HepG2 (cell line): ENCODE data around the gene AKR7A3. TPM values are rescaled to one million over a fixed set of nuclear protein-coding genes. Genes with fewer than 3 reads are reported as not detected.

Experiments used
- ARID5B ChIP-seq: IDR thresholded peaks from 2 replicates; pipeline ENCODE4 v1.4.0; 2020; ENCODE audit warnings: mild to moderate bottlenecking, missing genetic modification reagents
- ELF1 ChIP-seq: sonication (generic); formaldehyde crosslinking; IDR thresholded peaks from 2 replicates; pipeline ENCODE4 v1.4.0; 2020; ENCODE audit warnings: missing genetic modification reagents
- FOSL1 ChIP-seq: sonication (generic); formaldehyde crosslinking; IDR thresholded peaks from 2 replicates; pipeline ENCODE4 v1.9.0; 2021; ENCODE audit warnings: missing genetic modification reagents, borderline replicate concordance
- FOSL2 ChIP-seq: sonication (generic); formaldehyde crosslinking; IDR thresholded peaks from 2 replicates; pipeline ENCODE4 v1.4.0; 2020; ENCODE audit warnings: missing genetic modification reagents
- HMGXB4 ChIP-seq, 2 experiments: sonication (generic) in 1 of 2; formaldehyde crosslinking in 1 of 2; IDR thresholded peaks; 2 replicates each; pipeline versions ENCODE4 v1.4.0 to v1.6.1; 2018 to 2020; ENCODE audit warnings: missing genetic modification reagents in 2 of 2, borderline replicate concordance in 1 of 2, low read depth in 1 of 2, mild to moderate bottlenecking in 1 of 2, missing biosample characterization in 1 of 2
- HNF1B ChIP-seq: sonication (generic); formaldehyde crosslinking; IDR thresholded peaks from 2 replicates; pipeline ENCODE4 v1.5.1; 2020; ENCODE audit warnings: mild to moderate bottlenecking, moderate library complexity, missing genetic modification reagents
- ISL2 ChIP-seq: sonication (generic); formaldehyde crosslinking; IDR thresholded peaks from 2 replicates; pipeline ENCODE4 v1.5.0; 2020; ENCODE audit warnings: missing genetic modification reagents
- KLF12 ChIP-seq: sonication (generic); formaldehyde crosslinking; IDR thresholded peaks from 2 replicates; pipeline ENCODE4 v1.4.0; 2020; ENCODE audit warnings: missing genetic modification reagents, borderline replicate concordance
- MLX ChIP-seq: IDR thresholded peaks from 2 replicates; pipeline ENCODE4 v1.6.1; 2016
- NBN ChIP-seq: fragments of 450-650 bp; conservative IDR thresholded peaks from 2 replicates; pipeline ENCODE4 v1.6.1; 2017
- NFATC3 ChIP-seq: sonication (generic); formaldehyde crosslinking; IDR thresholded peaks from 2 replicates; pipeline ENCODE4 v1.5.1; 2020; ENCODE audit warnings: mild to moderate bottlenecking, missing genetic modification reagents
- NFE2L1 ChIP-seq: sonication (generic); formaldehyde crosslinking; IDR thresholded peaks from 2 replicates; pipeline ENCODE4 v1.4.0; 2020; ENCODE audit warnings: missing genetic modification reagents, mild to moderate bottlenecking, borderline replicate concordance
- NR2F1 ChIP-seq, 2 experiments: fragments of 450-650 bp in 1 of 2; formaldehyde crosslinking in 1 of 2; IDR thresholded peaks; 2 replicates each; pipeline versions ENCODE4 v1.5.0 to v1.6.1; 2016 to 2020; ENCODE audit warnings: mild to moderate bottlenecking in 1 of 2, missing compliant biosample characterization in 1 of 2, missing genetic modification reagents in 1 of 2, moderate library complexity in 1 of 2
- POGZ ChIP-seq: sonication (generic); formaldehyde crosslinking; IDR thresholded peaks from 2 replicates; pipeline ENCODE4 v1.4.0; 2020; ENCODE audit warnings: mild to moderate bottlenecking, missing genetic modification reagents
- POLR2G ChIP-seq: fragments of 200-400 bp; formaldehyde crosslinking; IDR thresholded peaks from 2 replicates; pipeline ENCODE4 v1.6.1; 2018; ENCODE audit warnings: mild to moderate bottlenecking, low read depth, low read length, moderate library complexity
- PRMT3 ChIP-seq: sonication (generic); formaldehyde crosslinking; IDR thresholded peaks from 2 replicates; pipeline ENCODE4 v1.8.1; 2022; ENCODE audit warnings: low read depth, mild to moderate bottlenecking, moderate library complexity, missing genetic modification reagents, borderline replicate concordance
- SNAPC2 ChIP-seq: sonication (generic); formaldehyde crosslinking; IDR thresholded peaks from 2 replicates; pipeline ENCODE4 v1.8.1; 2022; ENCODE audit warnings: mild to moderate bottlenecking, missing genetic modification reagents
- TRIM22 ChIP-seq: fragments of 450-650 bp; IDR thresholded peaks from 2 replicates; pipeline ENCODE4 v1.6.1; 2017
- ZNF577 ChIP-seq: sonication (generic); formaldehyde crosslinking; IDR thresholded peaks from 2 replicates; pipeline ENCODE4 v1.4.0; 2020; ENCODE audit warnings: mild to moderate bottlenecking, low read depth, missing genetic modification reagents, borderline replicate concordance
- polyA plus RNA-seq, 8 experiments: library from polyadenylated mRNA; depleted of rRNA in 3 of 8; stranded (reverse) in 7 of 8; unstranded in 1 of 8; fragments of >200 nt; fragmentation: Illumina TruSeq in 4 of 8; extraction: Trizol in 4 of 8; gene quantifications; 2 replicates each; pipeline versions ENCODE4 v1.2.1 to v1.2.3, GENCODE V29; 2011 to 2016; ENCODE audit warnings: low read depth in 4 of 8, missing spikeins in 1 of 8, mixed read lengths in 1 of 8; ENCODE audit not compliant: insufficient read depth in 1 of 8
- total RNA-seq, 5 experiments: library from RNA; depleted of rRNA; stranded (reverse); fragments of >200 nt; fragmentation: Illumina TruSeq; extraction: Trizol; gene quantifications; 2 replicates each; pipeline ENCODE4 v1.2.3, GENCODE V29; 2016; ENCODE audit warnings: low read depth in 1 of 5

The AKR7A3 gene
- total and polyA plus RNA-seq, 2 of the 13 experiments (the other 11 are each of a cell fraction or from before 2014, with no cell fraction given) = 0.58 to 1.00 TPM

DNA sequence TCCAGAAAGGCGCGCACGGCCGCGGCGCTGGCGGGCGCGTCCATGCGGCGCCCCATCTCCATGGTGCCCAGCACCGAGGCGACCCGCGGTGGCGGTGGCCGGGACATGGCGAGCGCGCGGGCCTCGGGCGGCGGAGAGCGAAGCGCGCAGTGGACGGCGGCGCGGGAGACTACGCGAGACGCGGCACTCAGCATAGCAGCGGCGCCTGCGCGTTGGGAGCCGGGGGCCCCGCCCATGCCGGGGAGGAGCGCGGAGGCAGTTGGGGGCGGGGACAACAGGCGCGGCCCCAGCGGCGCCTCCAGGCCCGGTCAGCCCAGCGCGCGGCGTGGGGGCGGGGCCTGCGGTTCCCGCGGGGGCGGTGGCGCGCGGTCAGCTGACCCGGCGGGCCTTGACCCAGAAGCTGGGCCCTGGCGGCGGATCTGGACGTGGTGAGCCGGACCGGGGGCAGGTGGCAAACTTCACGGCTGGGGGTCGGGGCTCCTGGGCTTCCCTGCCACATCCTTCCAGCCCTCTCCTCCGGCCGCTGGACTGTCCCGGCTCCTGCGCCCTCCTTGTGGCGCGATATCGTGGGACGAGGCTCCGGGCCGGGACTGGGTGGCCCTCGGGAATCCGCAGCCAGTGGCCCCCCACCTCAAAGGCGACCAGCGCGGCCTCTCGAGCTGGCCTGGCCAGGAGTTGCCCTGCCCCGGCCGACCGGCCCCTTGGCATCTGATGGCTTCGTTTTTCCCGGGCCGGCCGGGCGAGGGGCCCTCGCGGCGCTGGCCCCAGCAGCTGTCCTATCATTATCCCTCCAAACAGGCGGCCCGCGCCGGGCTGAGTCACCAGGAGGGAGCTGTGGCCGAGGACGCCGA is 23.6 kb upstream of the AKR7A3 start, which contains the start of the genes AKR7A2 and SLC66A1 (continued):
- TF ChIP-seq HMGXB4 (CRISPR knock-in tag; IDR thresholded peaks at IDR 0.05; ENCODE audit: borderline replicate concordance in 1 of 2, low read depth in 1 of 2) (peak; percentile 51 to 66; a peak in 3 of 4 replicates), SNAPC2 (CRISPR knock-in tag) (no peak), MLX (CRISPR knock-in tag) (no peak), NFE2L1 (CRISPR knock-in tag) (no peak), ARID5B (CRISPR knock-in tag) (no peak; the same call in 1 of the 2 replicates), HNF1B (CRISPR knock-in tag) (peak; percentile 42; the same call in 1 of the 2 replicates), FOSL2 (CRISPR knock-in tag) (peak; percentile 85), FOSL1 (CRISPR knock-in tag) (0 out of 2 replicates have a peak, but pooled peaks have one; percentile 21), ELF1 (CRISPR knock-in tag) (peak; percentile 27; the same call in 1 of the 2 replicates), KLF12 (CRISPR knock-in tag) (peak; percentile 57; the same call in 1 of the 2 replicates), TRIM22 (no peak), NR2F1 (CRISPR knock-in tag; IDR thresholded peaks at IDR 0.05) (0 out of 4 replicates have a peak, but pooled peaks of 1 of the 2 experiments have one; percentile 52), NBN (no peak), ZNF577 (CRISPR knock-in tag) (no peak), ISL2 (CRISPR knock-in tag) (no peak; the same call in 1 of the 2 replicates), NFATC3 (CRISPR knock-in tag) (peak; percentile 75; the same call in 1 of the 2 replicates), POGZ (no peak), PRMT3 (CRISPR knock-in tag) (no peak), POLR2G (peak; percentile 82)
